ENCODE measurements around the gene DSC1. TPM values are rescaled to one million over a fixed set of nuclear protein-coding genes. Genes with fewer than 3 reads are reported as not detected.

Gene DSC1
- total RNA-seq, 1 experiment from 2014 or later: not detected

- no peak overlapping the region for H3K27ac ChIP-seq (ENCODE audit: low read length)
- H3K27me3 ChIP-seq (ENCODE audit: control insufficient read depth, insufficient read depth, low read length): peaks cover 2% of the 10 kb centered on the region; the same call in 1 of the 2 replicates
- ChIA-PET POLR2A (no interaction called here), CTCF (no interaction called here)
- no peak overlapping the region for H3K4me3 ChIP-seq (ENCODE audit: low read depth in 2 of 2, low read length in 2 of 2)
- intact Hi-C loops (cut with micrococcal nuclease; ENCODE audit: unreplicated experiment): no loop called here
- no peaks in the 10 kb centered on the region for H3K9me3 ChIP-seq (ENCODE audit: control insufficient read depth, insufficient read depth, low read depth, low read length)
- TF ChIP-seq REST (IDR thresholded peaks at IDR 0.05; ENCODE audit: insufficient read depth in 1 of 2, low read depth in 2 of 2, low read length in 1 of 2) (no peak), POLR2AphosphoS5 (IDR thresholded peaks at IDR 0.05; ENCODE audit: low read depth, low read length) (no peak), TCF7L2 (IDR thresholded peaks at IDR 0.05; ENCODE audit: low read depth, low read length) (no peak), SIN3A (IDR thresholded peaks at IDR 0.05; ENCODE audit: borderline replicate concordance, insufficient read depth, low read depth, low read length) (no peak), CTCF (IDR thresholded peaks at IDR 0.05) (no peak)
- ATAC-seq (no peak), DNase-seq (ENCODE audit: low read depth, low spot score) (no peak)
- H3K36me3 ChIP-seq (ENCODE audit: control insufficient read depth, insufficient read depth, low read length): no peaks in the 10 kb centered on the region; the same call in 1 of the 2 replicates
- in situ Hi-C loops (cut with HindIII; ENCODE audit: low pct_unique_long_range_greater_than_20kb, low sequenced_read_pairs): no loop called here
- no peaks in the 10 kb centered on the region for H3K4me1 ChIP-seq (ENCODE audit: control insufficient read depth, insufficient read depth, low read length)
- BruUV-seq (replicated peaks): no TSS peak
Measured at GRCh38 chr18:31104444-31104843, 58.2 kb downstream of the DSC1 start.

- in situ Hi-C loops (cut with HindIII; ENCODE audit: low pct_unique_long_range_greater_than_20kb, low sequenced_read_pairs): no loop called here
- ChIA-PET POLR2A (no interaction called here), CTCF (no interaction called here)
- H3K4me1 ChIP-seq (ENCODE audit: control insufficient read depth, insufficient read depth, low read length): no peaks in the 10 kb centered on the region
- TF ChIP-seq REST (IDR thresholded peaks at IDR 0.05; ENCODE audit: insufficient read depth in 1 of 2, low read depth in 2 of 2, low read length in 1 of 2): no peak
- TF ChIP-seq CTCF (IDR thresholded peaks at IDR 0.05): no peak
- no peak overlapping the region for H3K27ac ChIP-seq (ENCODE audit: low read length)
- BruUV-seq (replicated peaks): no TSS peak
- intact Hi-C loops (cut with micrococcal nuclease; ENCODE audit: unreplicated experiment): no loop called here
- ATAC-seq: no peak
- H3K9me3 ChIP-seq (ENCODE audit: control insufficient read depth, insufficient read depth, low read depth, low read length): no peaks in the 10 kb centered on the region
- no peaks in the 10 kb centered on the region; the same call in 1 of the 2 replicates for H3K36me3 ChIP-seq (ENCODE audit: control insufficient read depth, insufficient read depth, low read length)
- no peak for DNase-seq (ENCODE audit: low read depth, low spot score)
- peaks cover 2% of the 10 kb centered on the region; the same call in 1 of the 2 replicates for H3K27me3 ChIP-seq (ENCODE audit: control insufficient read depth, insufficient read depth, low read length)
- no peak overlapping the region for H3K4me3 ChIP-seq (ENCODE audit: low read depth in 2 of 2, low read length in 2 of 2)
Measured at GRCh38 chr18:31103423-31103822, 59.2 kb downstream of the DSC1 start.

Measured in Panc1 (cell line).